CD14-positive monocyte (primary cell): ENCODE data around the gene KIAA1328. TPM values are rescaled to one million over a fixed set of nuclear protein-coding genes. Genes with fewer than 3 reads are reported as not detected.

Experiments used
- DNase-seq, 3 donors: peaks; one replicate each; pipeline ENCODE4 v3.0.0-alpha.2; 2011 to 2022
- H2AFZ ChIP-seq: 2 replicates; pipeline ENCODE4 v1.6.0; 2012; ENCODE audit warnings: mild to moderate bottlenecking, low read depth, low read length, inconsistent platforms; ENCODE audit not compliant: insufficient read depth, poor library complexity, severe bottlenecking
- H3K27ac ChIP-seq, 2 donors: 1 replicate in 1 of 2; 2 replicates in 1 of 2; pipeline ENCODE4 v1.5.1; 2012 to 2013; ENCODE audit warnings: low read length in 2 of 2, control low read depth in 1 of 2, inconsistent platforms in 1 of 2, low read depth in 1 of 2, mild to moderate bottlenecking in 1 of 2
- H3K27me3 ChIP-seq, 2 donors: one replicate each; pipeline versions ENCODE4 v1.6.0 to v1.6.1; 2011 to 2013; ENCODE audit warnings: low read length in 2 of 2; ENCODE audit not compliant: control insufficient read depth in 2 of 2, insufficient read depth in 2 of 2
- H3K36me3 ChIP-seq, 2 donors: replicated peaks in 1 of 2; 1 replicate in 1 of 2; 2 replicates in 1 of 2; pipeline versions ENCODE4 v1.5.1 to v1.6.1; 2012 to 2013; ENCODE audit warnings: low read length in 2 of 2, control low read depth in 1 of 2, inconsistent platforms in 1 of 2, mild to moderate bottlenecking in 1 of 2; ENCODE audit not compliant: insufficient read depth in 2 of 2, control insufficient read depth in 1 of 2
- H3K4me1 ChIP-seq, 2 donors: 1 replicate in 1 of 2; 2 replicates in 1 of 2; pipeline versions ENCODE4 v1.5.1 to v1.6.1; 2012 to 2013; ENCODE audit warnings: low read length in 2 of 2, control low read depth in 1 of 2, inconsistent platforms in 1 of 2, mild to moderate bottlenecking in 1 of 2, moderate library complexity in 1 of 2; ENCODE audit not compliant: insufficient read depth in 2 of 2, control insufficient read depth in 1 of 2
- H3K4me2 ChIP-seq: replicated peaks from 2 replicates; pipeline ENCODE3; 2012; ENCODE audit warnings: low read length, moderate library complexity, mild to moderate bottlenecking; ENCODE audit not compliant: poor library complexity, severe bottlenecking; ENCODE audit errors: extremely low read depth
- H3K4me3 ChIP-seq, 3 experiments: fragments of 200-600 bp in 1 of 3; sonication (generic) in 1 of 3; replicated peaks in 1 of 3; 1 replicate in 2 of 3; 2 replicates in 1 of 3; pipeline ENCODE4 v1.5.1; 2011 to 2013; ENCODE audit warnings: low read length in 3 of 3, mild to moderate bottlenecking in 3 of 3, control low read depth in 2 of 3, low read depth in 2 of 3, inconsistent platforms in 1 of 3, moderate library complexity in 1 of 3
- H3K79me2 ChIP-seq: 2 replicates; pipeline ENCODE4 v1.6.0; 2012; ENCODE audit warnings: mild to moderate bottlenecking, control low read depth, inconsistent platforms, low read length, moderate library complexity; ENCODE audit not compliant: insufficient read depth
- H3K9ac ChIP-seq: 2 replicates; pipeline ENCODE4 v1.6.0; 2017; ENCODE audit warnings: low read length, mild to moderate bottlenecking; ENCODE audit not compliant: insufficient read depth, poor library complexity, severe bottlenecking
- H3K9me3 ChIP-seq, 2 donors: replicated peaks in 1 of 2; 1 replicate in 1 of 2; 2 replicates in 1 of 2; pipeline versions ENCODE4 v1.5.1 to v1.6.1; 2012 to 2013; ENCODE audit warnings: low read length in 2 of 2, control low read depth in 1 of 2; ENCODE audit not compliant: control insufficient read depth in 1 of 2, insufficient read depth in 1 of 2
- H4K20me1 ChIP-seq: 2 replicates; pipeline ENCODE4 v1.6.0; 2012; ENCODE audit warnings: mild to moderate bottlenecking, low read length, control low read depth, moderate library complexity; ENCODE audit not compliant: insufficient read depth
- H3K27ac Mint-ChIP-seq, 7 donors: one replicate each; pipeline ENCODE4 v1.8.0; 2020; ENCODE audit warnings: mild to moderate bottlenecking in 7 of 7, mixed read lengths in 7 of 7, moderate library complexity in 6 of 7, inconsistent platforms in 2 of 7
- H3K27me3 Mint-ChIP-seq, 3 donors: one replicate each; pipeline ENCODE4 v1.8.0; 2021 to 2022; ENCODE audit warnings: low read depth in 3 of 3, mild to moderate bottlenecking in 3 of 3, mixed read lengths in 3 of 3, moderate library complexity in 3 of 3, inconsistent platforms in 1 of 3
- H3K36me3 Mint-ChIP-seq, 2 donors: one replicate each; pipeline ENCODE4 v1.8.0; 2020; ENCODE audit warnings: mixed read lengths in 2 of 2, inconsistent platforms in 1 of 2, mild to moderate bottlenecking in 1 of 2
- H3K4me1 Mint-ChIP-seq: one replicate; pipeline ENCODE4 v1.8.0; 2020; ENCODE audit warnings: mild to moderate bottlenecking, mixed read lengths
- H3K4me3 Mint-ChIP-seq, 2 donors: one replicate each; pipeline ENCODE4 v1.8.0; 2020; ENCODE audit warnings: mild to moderate bottlenecking in 2 of 2, mixed read lengths in 2 of 2, moderate library complexity in 1 of 2
- H3K9me3 Mint-ChIP-seq, 7 donors: one replicate each; pipeline ENCODE4 v1.8.0; 2020 to 2022; ENCODE audit warnings: mixed read lengths in 7 of 7, mild to moderate bottlenecking in 6 of 7, moderate library complexity in 6 of 7, inconsistent platforms in 2 of 7
- WGBS: methylation state at CpG from one replicate; pipeline ENCODE4 v1.1.5; 2013; ENCODE audit warnings: missing lambda C conversion rate; ENCODE audit not compliant: insufficient coverage; 5-methylcytosine and 5-hydroxymethylcytosine counted together
- intact Hi-C, 2 donors: fragments of 100-400 bp; cut with micrococcal nuclease; formaldehyde crosslinking; loops; one replicate each; pipeline versions ENCODE4 v1.15.0 to v1.15.1; 2023
- polyA plus RNA-seq, 3 donors: library from polyadenylated mRNA; depleted of rRNA in 1 of 3; unstranded in 2 of 3; stranded (reverse) in 1 of 3; fragments of 300-500 nt in 2 of 3; fragments of >200 nt in 1 of 3; fragmentation: Illumina TruSeq in 2 of 3; gene quantifications; 1 replicate in 2 of 3; 2 replicates in 1 of 3; pipeline ENCODE4 v1.2.3, GENCODE V29; 2012 to 2021
- TF ChIP-seq, protein P1 (sequence below): fragments of 200-600 bp; IDR thresholded peaks from one replicate; pipeline ENCODE4 v1.8.0; 2022; ENCODE audit warnings: antibody characterized with exemption, mild to moderate bottlenecking

The KIAA1328 gene
- polyA plus RNA-seq, 3 donors: 3.7 to 3.9 (median 3.8) TPM

GRCh38 chr18:37276111-37276890 is 447.4 kb downstream of the KIAA1328 start:
- intact Hi-C loops: no loop called here
- H3K4me3 ChIP-seq: no peak overlapping the region
- H3K9me3 ChIP-seq: no peaks in the 10 kb centered on the region
- Mint-ChIP-seq H3K4me3 (peak overlapping the region in 1 of 2 donors; percentile 79), H3K4me1 (no peaks in the 10 kb centered on the region), H3K27me3 (peaks cover 30 to 52% (median 34%) of the 10 kb centered on the region in 3 donors), H3K27ac (no peak overlapping the region), H3K9me3 (peaks cover 0 to 9% (median 0%) of the 10 kb centered on the region in 7 donors), H3K36me3 (no peaks in the 10 kb centered on the region)
- no peak overlapping the region for H3K27ac ChIP-seq
- no peaks in the 10 kb centered on the region for H3K36me3 ChIP-seq
- no peaks in the 10 kb centered on the region for H3K4me1 ChIP-seq
- no peaks in the 10 kb centered on the region for H4K20me1 ChIP-seq
- H3K27me3 ChIP-seq: peaks cover 7 to 30% of the 10 kb centered on the region in 2 donors
- H3K79me2 ChIP-seq: no peaks in the 10 kb centered on the region
- H3K9ac ChIP-seq: no peak overlapping the region
- DNase-seq: no peak
- H2AFZ ChIP-seq: no peak overlapping the region
- TF ChIP-seq, protein P1, sequence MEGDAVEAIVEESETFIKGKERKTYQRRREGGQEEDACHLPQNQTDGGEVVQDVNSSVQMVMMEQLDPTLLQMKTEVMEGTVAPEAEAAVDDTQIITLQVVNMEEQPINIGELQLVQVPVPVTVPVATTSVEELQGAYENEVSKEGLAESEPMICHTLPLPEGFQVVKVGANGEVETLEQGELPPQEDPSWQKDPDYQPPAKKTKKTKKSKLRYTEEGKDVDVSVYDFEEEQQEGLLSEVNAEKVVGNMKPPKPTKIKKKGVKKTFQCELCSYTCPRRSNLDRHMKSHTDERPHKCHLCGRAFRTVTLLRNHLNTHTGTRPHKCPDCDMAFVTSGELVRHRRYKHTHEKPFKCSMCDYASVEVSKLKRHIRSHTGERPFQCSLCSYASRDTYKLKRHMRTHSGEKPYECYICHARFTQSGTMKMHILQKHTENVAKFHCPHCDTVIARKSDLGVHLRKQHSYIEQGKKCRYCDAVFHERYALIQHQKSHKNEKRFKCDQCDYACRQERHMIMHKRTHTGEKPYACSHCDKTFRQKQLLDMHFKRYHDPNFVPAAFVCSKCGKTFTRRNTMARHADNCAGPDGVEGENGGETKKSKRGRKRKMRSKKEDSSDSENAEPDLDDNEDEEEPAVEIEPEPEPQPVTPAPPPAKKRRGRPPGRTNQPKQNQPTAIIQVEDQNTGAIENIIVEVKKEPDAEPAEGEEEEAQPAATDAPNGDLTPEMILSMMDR: no peak
- 91% methylated on average over 7 of the region's 10 CpGs for WGBS
- no peak overlapping the region for H3K4me2 ChIP-seq

GRCh38 chr18:37277804-37278203 is 448.9 kb downstream of the KIAA1328 start:
- Histone ChIP-seq H4K20me1 (no peaks in the 10 kb centered on the region), H3K9ac (no peak overlapping the region), H3K36me3 (no peaks in the 10 kb centered on the region), H3K27ac (no peak overlapping the region), H3K79me2 (no peaks in the 10 kb centered on the region), H3K27me3 (peaks cover 7 to 30% of the 10 kb centered on the region in 2 donors), H3K9me3 (no peaks in the 10 kb centered on the region), H3K4me2 (no peak overlapping the region), H2AFZ (no peak overlapping the region), H3K4me1 (no peaks in the 10 kb centered on the region), H3K4me3 (no peak overlapping the region)
- Mint-ChIP-seq H3K4me3 (no peak overlapping the region), H3K27ac (no peak overlapping the region), H3K9me3 (peaks cover 0 to 9% (median 0%) of the 10 kb centered on the region in 7 donors), H3K36me3 (no peaks in the 10 kb centered on the region), H3K4me1 (no peaks in the 10 kb centered on the region), H3K27me3 (peaks cover 31 to 55% (median 34%) of the 10 kb centered on the region in 3 donors)
- intact Hi-C loops: no loop called here
- DNase-seq: no peak
- WGBS: 64% methylated on average over 5 of the region's 10 CpGs
- TF ChIP-seq, protein P1: no peak

Other genes starting within 250 kb of the KIAA1328 start
- gene TPGS2, start 125 bp upstream of the KIAA1328 start, polyA plus RNA-seq: 10 to 100 TPM; 27.6 to 50.1 (median 41.5) TPM